GM18519 (cell line): ENCODE results near the gene LAMA1.

Experiments used
- ATAC-seq: cut with Tn5 transposase; IDR thresholded peaks from one replicate; pipeline ENCODE4 v1.9.1; 2021; ENCODE audit warnings: mild to moderate bottlenecking, moderate library complexity; ENCODE audit not compliant: unreplicated experiment, low FRiP score

The LAMA1 gene

DNA sequence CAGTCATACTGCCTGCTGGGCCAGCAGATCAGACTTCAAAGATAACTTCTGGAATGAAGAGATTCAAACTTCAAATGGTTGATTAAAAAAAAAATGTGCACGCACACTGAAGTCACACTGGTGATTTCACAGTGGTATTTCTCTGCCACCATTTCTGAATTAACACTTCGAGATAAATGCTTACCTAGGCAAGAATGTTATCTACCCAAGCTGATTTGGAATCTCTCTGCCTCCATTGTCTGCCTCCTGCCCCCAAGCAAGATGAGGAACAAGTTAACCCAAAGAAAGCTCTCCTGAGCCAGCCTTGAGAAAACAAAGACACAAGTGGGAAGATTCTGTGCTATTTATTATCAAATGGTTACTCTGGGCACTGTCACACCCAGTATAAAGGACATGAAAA, 6.5 kb downstream of the LAMA1 start:
- ATAC-seq = no peak

DNA sequence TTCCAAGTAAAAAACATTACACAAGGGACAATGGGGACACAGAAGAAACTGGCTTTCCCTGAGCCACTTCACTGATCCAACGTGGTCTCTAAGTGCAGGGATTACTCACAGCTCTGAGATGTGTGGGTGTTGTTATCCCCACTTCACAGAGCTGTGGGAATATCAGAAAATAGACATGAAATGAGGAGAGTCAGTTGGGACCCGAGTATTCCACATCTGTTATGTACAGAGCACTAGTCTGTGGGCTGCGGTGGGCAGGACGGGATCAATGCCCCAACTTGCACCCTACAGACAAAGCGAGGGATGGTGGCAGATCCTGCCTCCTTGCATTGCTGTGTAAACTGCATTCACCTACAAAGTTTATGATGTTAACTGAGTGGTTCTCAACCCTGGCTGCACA, 11.7 kb downstream of the LAMA1 start:
- ATAC-seq = no peak

GRCh38 chr18:7105268-7105667, 12.3 kb downstream of the LAMA1 start:
- ATAC-seq = no peak

- no peak for ATAC-seq
These were observed 12.9 kb downstream of the LAMA1 start for GRCh38 chr18:7104649-7105048.

GRCh38 chr18:7102131-7102530, 15.5 kb downstream of the LAMA1 start:
- no peak for ATAC-seq

- ATAC-seq = no peak
These were observed 20.8 kb downstream of the LAMA1 start for GRCh38 chr18:7096838-7097237.

DNA sequence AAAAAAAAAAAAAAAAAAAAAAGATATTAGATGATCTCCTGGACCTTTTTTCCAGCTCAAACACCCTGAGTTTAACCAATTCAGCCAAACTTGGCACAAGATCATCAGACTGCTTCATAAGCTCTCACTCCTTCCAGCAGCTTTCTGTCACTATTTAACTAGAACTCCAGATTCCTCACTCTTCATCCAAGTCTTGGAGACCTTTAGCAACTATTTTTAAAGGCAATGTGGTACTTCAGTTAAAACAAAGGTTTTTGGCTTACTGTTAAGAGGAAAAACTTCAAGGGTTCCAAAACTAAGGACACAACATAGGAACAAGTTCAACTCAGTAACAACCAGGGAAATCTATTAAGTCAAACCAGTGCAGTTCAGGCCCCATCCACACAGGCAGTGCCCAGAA, 23.2 kb downstream of the LAMA1 start:
- ATAC-seq = no peak

GRCh38 chr18:7090771-7091170, 26.8 kb downstream of the LAMA1 start:
- no peak for ATAC-seq

DNA sequence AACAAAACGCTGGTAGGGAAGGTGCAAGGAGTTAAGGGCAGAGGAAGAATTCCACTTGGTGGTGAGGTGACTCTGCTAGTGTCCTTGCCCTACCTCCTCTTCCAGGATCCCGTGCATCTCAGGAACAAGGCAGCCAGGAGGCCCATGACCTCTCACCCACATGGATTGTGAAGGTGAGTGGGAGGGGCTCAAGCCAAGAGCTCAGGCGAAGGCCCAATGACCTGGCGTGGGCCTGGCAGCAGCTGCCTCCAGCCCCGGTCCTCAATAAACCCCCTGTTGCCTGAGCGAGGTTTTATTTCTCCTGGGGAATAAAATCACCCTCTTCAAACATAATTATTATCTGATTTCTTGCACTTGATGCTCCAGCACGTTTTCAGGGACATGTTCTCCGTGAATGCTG, 28.2 kb downstream of the LAMA1 start:
- ATAC-seq = no peak

- ATAC-seq = no peak
These were observed 33.2 kb downstream of the LAMA1 start for GRCh38 chr18:7084080-7085065.

DNA sequence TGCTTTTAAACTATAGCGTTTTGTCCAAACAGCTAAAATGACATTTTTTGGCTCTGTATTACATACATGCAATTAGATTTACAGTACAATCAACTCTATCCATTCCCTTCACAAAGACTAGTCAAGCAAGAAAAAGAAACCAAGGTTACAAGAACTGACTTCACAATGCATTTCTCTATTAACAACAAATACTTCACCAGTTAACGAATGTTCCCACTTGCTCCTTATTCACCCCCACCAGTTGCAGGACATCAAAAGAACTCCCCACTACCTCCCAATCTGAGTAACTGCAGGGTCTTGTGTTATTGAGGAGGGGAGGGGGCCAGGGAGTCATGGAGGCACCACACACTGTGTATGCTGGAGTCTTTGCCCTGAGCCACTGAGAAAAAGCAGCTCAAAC, 34.9 kb downstream of the LAMA1 start:
- ATAC-seq = no peak

- no peak for ATAC-seq
These were observed 38.4 kb downstream of the LAMA1 start for GRCh38 chr18:7079231-7079630.

- ATAC-seq = no peak
These were observed 45.0 kb downstream of the LAMA1 start for GRCh38 chr18:7072593-7072992.

- no peak for ATAC-seq
These were observed 46.0 kb downstream of the LAMA1 start for GRCh38 chr18:7071600-7071999.

- ATAC-seq = no peak
These were observed 47.1 kb downstream of the LAMA1 start for GRCh38 chr18:7070466-7070865.

DNA sequence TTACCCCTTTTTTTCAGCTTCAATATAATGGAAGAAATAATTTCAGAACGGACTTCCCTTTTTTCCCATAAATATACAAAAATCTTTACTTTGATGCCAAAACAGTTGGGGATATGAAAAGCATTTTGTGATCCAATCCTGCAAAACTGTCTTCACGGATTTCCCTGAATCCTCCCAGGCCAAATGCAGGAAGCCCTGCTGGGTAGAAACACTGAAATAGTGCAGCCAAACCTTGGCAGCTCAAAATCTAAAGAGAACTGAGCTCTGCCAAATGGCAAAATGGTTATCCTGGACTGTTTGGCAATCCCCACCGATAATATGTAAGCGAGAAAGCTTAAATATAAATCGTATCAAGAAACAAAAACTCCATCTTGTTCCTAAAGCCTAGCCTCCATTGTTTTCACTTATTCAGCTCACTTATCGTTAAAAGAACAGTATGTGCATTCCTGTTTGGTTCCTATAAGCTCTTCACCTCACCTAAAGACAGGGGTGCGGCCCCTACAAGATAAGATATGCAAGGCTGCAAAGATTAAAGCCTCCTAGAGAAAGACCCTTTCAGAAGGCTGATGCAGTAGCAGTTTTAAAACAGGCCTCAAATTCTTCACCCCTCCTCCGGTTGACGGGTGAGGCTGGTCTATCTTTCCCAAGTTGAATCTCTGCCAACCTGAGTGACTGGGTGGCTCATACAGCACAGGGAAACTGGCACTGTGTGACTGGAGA, 48.6 kb downstream of the LAMA1 start:
- ATAC-seq = no peak

DNA sequence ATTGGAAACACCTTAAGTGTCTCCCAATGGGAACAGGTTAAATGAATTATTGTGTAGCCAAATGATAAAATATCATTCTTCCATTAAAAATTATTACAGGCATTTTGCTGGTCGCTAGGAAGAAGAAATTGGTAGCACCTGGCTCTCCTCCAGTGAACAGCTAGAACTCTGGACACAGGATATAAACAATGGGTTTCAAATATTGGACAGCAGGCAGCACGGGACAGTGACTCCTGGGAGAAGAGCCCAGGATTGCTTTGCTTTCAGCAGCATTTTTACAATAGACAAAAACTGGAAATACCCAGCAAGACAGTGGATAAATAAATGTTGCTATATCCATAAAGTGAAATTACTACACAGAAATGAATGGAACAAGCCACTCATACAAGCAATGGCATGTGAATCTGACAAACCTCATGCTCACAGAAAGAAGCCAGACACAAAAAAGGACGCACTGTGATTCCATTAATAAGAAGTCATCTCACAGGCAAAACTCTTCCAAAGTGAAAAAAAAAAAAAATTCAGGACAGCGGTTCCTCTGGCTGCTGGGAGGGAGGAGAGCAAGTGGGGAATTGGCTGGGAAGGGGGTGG, 50.5 kb downstream of the LAMA1 start:
- no peak for ATAC-seq

DNA sequence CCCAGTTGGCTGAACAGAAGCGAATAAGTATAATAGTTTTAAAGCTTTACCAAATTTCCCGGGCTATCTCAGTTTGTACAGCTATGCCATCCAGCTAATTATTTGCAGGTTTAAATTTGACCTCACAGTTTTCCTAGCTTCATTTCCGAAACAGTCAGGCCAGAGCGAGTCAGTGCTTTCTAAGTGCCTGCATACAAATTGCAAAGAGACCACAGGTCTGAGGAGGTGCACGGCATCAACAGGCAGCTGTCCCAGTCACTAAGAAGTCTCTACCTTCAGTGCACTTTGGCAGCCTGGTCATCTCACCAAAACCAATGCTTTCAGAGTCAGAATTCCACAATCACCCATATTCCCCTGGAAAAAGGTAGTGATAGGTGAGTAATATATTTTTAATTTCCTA, 51.9 kb downstream of the LAMA1 start:
- ATAC-seq = no peak

DNA sequence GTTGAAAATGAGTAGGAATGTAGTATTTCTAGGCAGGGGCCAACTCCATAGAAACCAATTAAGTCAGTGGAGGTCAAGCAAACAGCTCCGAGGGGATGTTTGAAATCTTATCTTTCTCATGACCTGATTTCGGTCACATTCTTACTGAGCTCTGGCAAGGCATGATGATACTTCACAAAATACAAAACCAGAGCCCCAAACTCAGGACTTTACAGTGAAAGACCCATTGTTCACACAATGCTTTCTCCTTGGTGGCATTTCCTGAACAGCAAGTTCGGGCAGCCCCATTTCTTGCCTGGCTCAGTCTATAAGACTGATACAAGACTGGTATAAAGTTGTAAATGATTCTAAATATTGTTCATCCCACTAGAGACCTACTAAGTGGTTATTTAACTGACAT, 53.3 kb downstream of the LAMA1 start:
- no peak for ATAC-seq

DNA sequence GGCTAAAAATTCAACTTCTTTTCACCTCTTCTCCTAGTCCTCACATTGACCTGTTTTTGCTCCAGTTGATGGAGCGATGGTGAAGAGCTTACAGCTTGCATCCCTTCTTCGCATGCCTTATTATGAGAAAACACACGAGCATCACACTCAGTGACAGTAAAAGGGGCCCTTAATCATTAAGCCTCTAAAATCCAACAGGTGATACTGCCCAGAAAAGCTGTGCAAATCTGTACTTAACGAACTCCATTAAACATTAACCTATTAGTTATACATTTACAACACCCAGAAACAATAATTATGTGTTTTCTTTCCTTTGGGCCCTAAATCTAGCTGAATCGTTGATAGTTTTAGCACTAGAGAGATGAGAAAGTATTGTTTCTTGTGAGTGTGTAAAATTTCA, 54.8 kb downstream of the LAMA1 start:
- ATAC-seq = no peak

DNA sequence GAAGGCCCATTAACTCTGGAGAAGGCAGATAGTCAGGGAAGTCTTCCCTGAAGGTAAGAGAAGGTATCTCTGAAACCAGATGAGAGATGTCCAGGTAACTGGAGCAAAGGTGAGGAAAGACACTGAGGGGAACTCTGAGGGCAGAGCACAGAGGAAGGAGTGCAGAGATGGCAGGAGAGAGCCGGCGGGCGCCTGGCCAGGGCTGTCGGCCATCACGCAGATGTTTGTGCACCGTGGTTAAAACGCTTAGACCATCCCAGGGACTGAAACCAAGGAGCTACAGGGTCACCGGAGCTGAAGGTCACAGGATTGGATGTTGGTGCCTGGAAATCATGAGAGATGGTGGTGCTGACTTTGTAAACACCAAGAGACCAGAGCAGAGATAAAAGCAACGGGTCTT, 55.4 kb downstream of the LAMA1 start:
- no peak for ATAC-seq
